OCI-LY3 (cell line): Measurements from ENCODE around the gene OBSL1.

Experiments used
- CTCF ChIP-seq: fragments of 200-600, 300-600 bp; sonication (generic); IDR thresholded peaks from 2 replicates; pipeline ENCODE4 v1.5.1; 2014; ENCODE audit warnings: antibody characterized with exemption, low read length, low read depth
- EZH2phosphoT487 ChIP-seq: fragments of 200-600 bp; shearing (Covaris generic); IDR thresholded peaks from 2 replicates; pipeline ENCODE4 v1.6.1; 2018; ENCODE audit warnings: antibody characterized with exemption, mixed run types, low read depth

DNA sequence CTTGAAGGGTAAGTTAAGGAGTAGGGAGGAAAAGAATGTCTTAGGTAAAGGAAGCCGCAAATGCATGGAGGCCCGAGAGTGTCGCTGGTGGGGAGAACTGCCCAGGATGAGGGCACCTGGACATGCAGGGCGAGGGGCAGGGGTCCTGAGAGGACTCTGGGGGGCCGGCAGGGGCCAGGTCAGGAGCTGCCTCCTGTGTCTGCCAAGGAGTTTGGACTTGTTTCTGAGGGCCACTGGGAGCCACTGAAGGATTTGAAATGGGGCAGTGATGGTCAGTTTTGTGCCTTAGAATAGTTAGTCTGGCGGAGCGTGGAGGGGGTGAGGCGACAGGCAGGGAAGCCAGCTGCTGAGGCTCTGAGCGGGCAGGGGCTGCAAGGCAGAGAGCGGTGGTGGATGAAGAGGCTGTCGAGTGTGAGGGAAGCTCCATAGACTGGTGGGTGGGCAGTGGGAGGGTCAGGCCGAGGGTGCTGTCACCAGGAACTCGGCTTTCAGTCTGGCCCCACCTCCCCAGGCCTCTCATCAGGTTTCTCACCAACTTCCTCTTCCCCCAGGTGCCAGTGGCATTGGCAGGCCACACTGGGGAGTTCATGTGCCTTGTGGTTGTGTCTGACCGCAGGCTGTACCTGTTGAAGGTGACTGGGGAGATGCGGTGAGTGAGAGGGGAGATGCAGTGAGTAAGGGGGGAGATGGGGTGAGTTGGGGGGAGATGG, 41.4 kb upstream of the OBSL1 start:
- no peak for TF ChIP-seq CTCF
- TF ChIP-seq EZH2phosphoT487 = no peak
